SU-DHL-6 (cell line): ENCODE data around the gene FAS.
"Not testable (repeated sequence)": the region's sequence is repeated elsewhere in the genome, so short reads cannot be mapped to it uniquely, and the experiment has no call there.

Experiments used
- H2AFZ ChIP-seq: fragments of 200-600 bp; sonication (generic); 2 replicates; pipeline ENCODE4 v1.6.1; 2014; ENCODE audit warnings: low read depth, mild to moderate bottlenecking, moderate library complexity, mixed read lengths, antibody characterized with exemption, low read length; ENCODE audit not compliant: severe bottlenecking
- H3F3A ChIP-seq: fragments of 200-600 bp; shearing (Covaris generic); 2 replicates; pipeline ENCODE4 v1.6.0; 2016; ENCODE audit warnings: antibody characterized with exemption, mild to moderate bottlenecking; ENCODE audit not compliant: insufficient read depth
- H3K27ac ChIP-seq: fragments of 200-600 bp; sonication (generic); 2 replicates; pipeline ENCODE4 v1.5.1; 2016; ENCODE audit warnings: low read depth, mild to moderate bottlenecking, low read length, moderate library complexity, mixed read lengths
- H3K27me3 ChIP-seq: fragments of 200-600 bp; sonication (generic), shearing (Covaris generic); 2 replicates; pipeline ENCODE4 v1.6.0; 2014; ENCODE audit warnings: mild to moderate bottlenecking, low read length
- H3K36me3 ChIP-seq: fragments of 200-600 bp; sonication (generic); 2 replicates; pipeline ENCODE4 v1.6.1; 2014; ENCODE audit warnings: mild to moderate bottlenecking, low read length, mixed read lengths
- H3K4me2 ChIP-seq: fragments of 300-600, 200-600 bp; shearing (Covaris generic), sonication (generic); 2 replicates; pipeline ENCODE4 v1.6.0; 2014; ENCODE audit warnings: low read length, low read depth, mild to moderate bottlenecking; ENCODE audit not compliant: poor library complexity, severe bottlenecking
- H3K4me3 ChIP-seq: fragments of 200-600 bp; sonication (generic); 2 replicates; pipeline ENCODE4 v1.5.1; 2014; ENCODE audit warnings: antibody characterized with exemption, low read length, mild to moderate bottlenecking, mixed read lengths; ENCODE audit not compliant: insufficient read depth, poor library complexity, severe bottlenecking
- H3K79me2 ChIP-seq: fragments of 200-600 bp; sonication (generic); 2 replicates; pipeline ENCODE4 v1.6.1; 2014; ENCODE audit warnings: mild to moderate bottlenecking, low read length, moderate library complexity; ENCODE audit not compliant: insufficient read depth
- H3K9ac ChIP-seq: fragments of 200-600 bp; sonication (generic); 2 replicates; pipeline ENCODE4 v1.7.0; 2014; ENCODE audit warnings: mild to moderate bottlenecking, low read length
- H3K9me2 ChIP-seq: fragments of 200-600 bp; sonication (generic); replicated peaks from 2 replicates; pipeline ENCODE4 v1.6.1; 2014; ENCODE audit warnings: low read length; ENCODE audit not compliant: insufficient read depth
- H3K9me3 ChIP-seq: fragments of 200-600 bp; sonication (generic); 2 replicates; pipeline ENCODE4 v1.6.1; 2014; ENCODE audit warnings: low read length, mixed read lengths; ENCODE audit not compliant: insufficient read depth
- H4K20me1 ChIP-seq: fragments of 200-600 bp; sonication (generic); 2 replicates; pipeline ENCODE4 v1.6.1; 2014; ENCODE audit warnings: low read depth, mild to moderate bottlenecking, antibody characterized with exemption, low read length, moderate library complexity, mixed read lengths
- EZH2phosphoT487 ChIP-seq: fragments of 200-600 bp; sonication (generic), shearing (Covaris generic); conservative IDR thresholded peaks from 2 replicates; pipeline ENCODE4 v1.6.1; 2018; ENCODE audit warnings: mild to moderate bottlenecking, antibody characterized with exemption, low read length, moderate library complexity, mixed read lengths
- TF ChIP-seq, protein P1 (sequence below): fragments of 200-600 bp; sonication (generic); IDR thresholded peaks from one replicate; pipeline ENCODE4 v1.5.1; 2017; ENCODE audit warnings: antibody characterized with exemption, mild to moderate bottlenecking, low read length, moderate library complexity; ENCODE audit not compliant: insufficient read depth, poor library complexity, severe bottlenecking

Gene FAS

DNA sequence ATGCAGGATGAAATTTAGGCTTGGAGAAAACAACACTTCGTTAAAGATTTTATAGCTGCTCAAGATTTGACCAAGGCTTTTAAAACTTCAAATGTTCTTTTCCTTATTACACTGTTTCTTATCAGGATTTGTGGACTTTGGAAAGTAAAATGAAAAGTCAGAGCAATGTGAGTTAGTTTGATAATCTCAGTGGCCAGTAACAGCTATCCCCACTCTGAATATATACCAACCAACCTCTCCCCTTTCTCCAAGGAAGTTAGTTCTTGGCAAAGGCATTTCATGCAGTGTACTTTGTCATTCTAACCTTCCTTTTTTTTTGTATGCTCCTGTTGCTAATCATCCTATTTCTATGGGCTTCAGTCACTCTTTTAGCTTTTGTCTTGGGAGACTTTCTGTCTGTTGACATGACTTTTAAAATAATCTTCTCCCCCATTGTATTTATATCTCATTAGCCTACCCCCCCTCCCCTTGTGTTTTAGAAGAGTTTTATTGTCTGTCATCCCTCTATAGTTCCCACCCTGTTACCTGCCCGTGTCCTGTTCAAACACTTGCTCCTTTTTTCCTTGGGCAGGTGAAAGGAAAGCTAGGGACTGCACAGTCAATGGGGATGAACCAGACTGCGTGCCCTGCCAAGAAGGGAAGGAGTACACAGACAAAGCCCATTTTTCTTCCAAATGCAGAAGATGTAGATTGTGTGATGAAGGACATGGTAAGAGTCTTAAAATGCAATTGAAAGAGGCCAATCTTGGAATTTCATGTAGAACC, 16.7 kb downstream of the FAS start:
- H3K4me2 ChIP-seq, result no peak overlapping the region
- H3K9me3 ChIP-seq, result no peaks in the 10 kb centered on the region
- H3K36me3 ChIP-seq, result no peaks in the 10 kb centered on the region
- no peak overlapping the region for H2AFZ ChIP-seq
- no peaks in the 10 kb centered on the region for H3F3A ChIP-seq
- no peak overlapping the region for H3K4me3 ChIP-seq
- H3K9me2 ChIP-seq, result no peaks in the 10 kb centered on the region
- no peaks in the 10 kb centered on the region for H4K20me1 ChIP-seq
- H3K79me2 ChIP-seq, result no peaks in the 10 kb centered on the region
- no peaks in the 10 kb centered on the region for H3K27me3 ChIP-seq
- H3K9ac ChIP-seq, result no peak overlapping the region
- no peak for TF ChIP-seq EZH2phosphoT487
- TF ChIP-seq, protein P1, sequence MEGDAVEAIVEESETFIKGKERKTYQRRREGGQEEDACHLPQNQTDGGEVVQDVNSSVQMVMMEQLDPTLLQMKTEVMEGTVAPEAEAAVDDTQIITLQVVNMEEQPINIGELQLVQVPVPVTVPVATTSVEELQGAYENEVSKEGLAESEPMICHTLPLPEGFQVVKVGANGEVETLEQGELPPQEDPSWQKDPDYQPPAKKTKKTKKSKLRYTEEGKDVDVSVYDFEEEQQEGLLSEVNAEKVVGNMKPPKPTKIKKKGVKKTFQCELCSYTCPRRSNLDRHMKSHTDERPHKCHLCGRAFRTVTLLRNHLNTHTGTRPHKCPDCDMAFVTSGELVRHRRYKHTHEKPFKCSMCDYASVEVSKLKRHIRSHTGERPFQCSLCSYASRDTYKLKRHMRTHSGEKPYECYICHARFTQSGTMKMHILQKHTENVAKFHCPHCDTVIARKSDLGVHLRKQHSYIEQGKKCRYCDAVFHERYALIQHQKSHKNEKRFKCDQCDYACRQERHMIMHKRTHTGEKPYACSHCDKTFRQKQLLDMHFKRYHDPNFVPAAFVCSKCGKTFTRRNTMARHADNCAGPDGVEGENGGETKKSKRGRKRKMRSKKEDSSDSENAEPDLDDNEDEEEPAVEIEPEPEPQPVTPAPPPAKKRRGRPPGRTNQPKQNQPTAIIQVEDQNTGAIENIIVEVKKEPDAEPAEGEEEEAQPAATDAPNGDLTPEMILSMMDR, result no peak
- H3K27ac ChIP-seq, result no peak overlapping the region

DNA sequence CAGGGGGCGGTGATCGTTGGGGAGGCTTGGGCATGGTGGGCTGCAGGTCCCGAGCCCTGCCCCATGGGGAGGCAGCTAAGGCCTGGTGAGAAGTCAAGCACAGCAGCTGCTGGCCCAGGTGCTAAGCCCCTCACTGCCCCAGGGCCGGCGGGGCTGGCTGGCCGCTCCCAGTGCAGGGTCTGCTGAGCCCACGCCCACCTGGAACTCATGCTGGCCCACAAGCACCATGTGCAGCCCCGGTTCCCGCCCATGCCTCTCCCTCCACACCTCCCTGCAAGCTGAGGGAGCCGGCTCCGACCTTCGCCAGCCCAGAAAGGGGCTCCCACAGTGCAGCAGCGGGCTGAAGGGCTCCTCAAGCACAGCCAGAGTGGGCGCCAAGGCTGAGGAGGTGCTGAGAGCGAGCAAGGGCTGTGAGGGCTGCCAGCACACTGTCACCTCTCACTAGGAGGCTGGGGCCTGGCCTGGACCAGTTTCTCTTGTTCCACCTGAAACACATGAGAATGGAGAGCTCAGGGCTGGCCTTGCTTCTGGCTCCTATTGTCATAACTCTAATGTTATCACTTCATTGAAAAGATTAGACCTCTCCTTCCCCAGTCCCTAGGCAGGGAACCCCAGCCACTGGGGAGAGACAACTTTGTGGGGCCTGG, 28.2 kb downstream of the FAS start:
- H3K79me2 ChIP-seq, H3K36me3 ChIP-seq: not testable (repeated sequence)

DNA sequence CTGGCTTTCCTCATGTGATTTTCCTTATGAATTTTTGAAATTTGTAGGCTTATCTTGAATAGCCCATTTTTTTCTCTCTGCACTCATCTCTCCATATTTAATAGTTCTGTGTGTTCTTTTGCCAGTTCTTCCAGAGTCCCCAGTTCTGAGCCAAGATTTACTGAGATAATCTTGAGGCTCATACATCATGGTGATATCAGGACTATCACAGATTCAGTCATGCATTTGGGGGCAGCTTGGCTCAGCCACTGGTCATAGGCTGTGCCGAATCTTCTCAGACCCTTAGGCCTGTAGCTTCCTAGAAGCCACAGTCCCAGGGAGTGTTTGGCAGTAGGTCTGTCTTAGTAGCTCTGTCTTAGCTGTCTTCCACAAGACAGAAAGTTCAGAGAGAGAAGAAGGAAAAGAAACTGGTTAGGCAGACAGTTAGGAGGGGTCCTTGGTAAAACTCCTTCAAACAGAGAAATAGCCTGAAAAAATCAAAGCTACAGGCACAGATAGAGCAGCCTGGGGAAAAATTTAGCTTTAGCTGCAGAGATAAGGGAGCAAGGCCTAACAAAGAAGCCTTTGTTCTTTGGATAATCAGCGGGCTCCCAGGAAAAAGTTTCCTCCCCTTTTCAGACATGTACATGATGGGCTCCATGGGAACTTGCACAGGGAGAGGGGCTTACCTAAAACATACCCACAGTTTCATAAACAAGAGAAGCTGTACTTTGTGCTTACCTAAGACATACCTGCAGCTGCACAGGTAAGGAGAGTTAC, 29.1 kb downstream of the FAS start:
- Histone ChIP-seq H4K20me1 (no peaks in the 10 kb centered on the region), H3K9ac (no peak overlapping the region), H3K9me2 (no peaks in the 10 kb centered on the region), H3K27me3 (no peaks in the 10 kb centered on the region), H3K27ac (no peak overlapping the region), H3K4me3 (no peak overlapping the region), H3K9me3 (peaks cover 14% of the 10 kb centered on the region; the same call in 1 of the 2 replicates), H3K36me3 (no peaks in the 10 kb centered on the region), H3F3A (no peaks in the 10 kb centered on the region), H2AFZ (no peak overlapping the region), H3K79me2 (no peaks in the 10 kb centered on the region), H3K4me2 (no peak overlapping the region)
- no peak for TF ChIP-seq EZH2phosphoT487
- TF ChIP-seq, protein P1, result no peak

More for the DNA sequence above, 28.2 kb downstream of the FAS start:
- peaks cover 14% of the 10 kb centered on the region; the same call in 1 of the 2 replicates for H3K9me3 ChIP-seq
- H3F3A ChIP-seq, H2AFZ ChIP-seq, H4K20me1 ChIP-seq, H3K9me2 ChIP-seq, H3K9ac ChIP-seq, H3K4me2 ChIP-seq, H3K27ac ChIP-seq, H3K4me3 ChIP-seq, H3K27me3 ChIP-seq: not testable (repeated sequence)

DNA sequence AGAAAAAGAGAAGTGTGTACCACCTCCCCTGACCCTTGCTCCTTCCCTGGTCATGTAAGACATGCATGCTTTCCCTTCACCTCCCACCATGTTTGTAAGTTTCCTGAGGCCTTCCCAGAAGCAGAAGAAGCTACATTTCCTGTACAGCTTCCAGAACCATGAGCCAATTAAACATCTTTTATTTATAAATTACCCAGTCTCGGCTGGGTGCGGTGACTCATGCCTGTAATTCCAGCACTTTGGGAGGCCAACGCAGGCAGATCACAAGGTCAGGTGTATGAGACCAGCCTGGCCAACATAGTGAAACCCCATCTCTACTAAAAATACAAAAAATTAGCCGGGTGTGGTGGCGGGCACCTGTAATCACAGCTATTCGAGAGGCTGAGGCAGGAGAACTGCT, 30.9 kb downstream of the FAS start:
- H3K36me3 ChIP-seq, H3K27ac ChIP-seq, H3F3A ChIP-seq, H3K9me2 ChIP-seq, H3K27me3 ChIP-seq, H3K4me3 ChIP-seq, H3K9ac ChIP-seq, H3K79me2 ChIP-seq, H2AFZ ChIP-seq, H3K4me2 ChIP-seq, H4K20me1 ChIP-seq: not testable (repeated sequence)
- H3K9me3 ChIP-seq, result peaks cover 14% of the 10 kb centered on the region; the same call in 1 of the 2 replicates
